HCT116 (cell line): ENCODE measurements around the gene MYH8. TPM values are rescaled to one million over a fixed set of nuclear protein-coding genes. Genes with fewer than 3 reads are reported as not detected.

Source experiments
- ATAC-seq: fragments of 200-7000 bp; cut with Tn5 transposase; 2 replicates; pipeline ENCODE4 v1.9.1; 2020; ENCODE audit warnings: mild to moderate bottlenecking, moderate library complexity
- BruUV-seq: library from RNA; stranded (reverse); fragments of 400-500 nt; replicated peaks from 2 replicates; lab custom pipeline; 2021; lab: Mats Ljungman, UMichigan
- CTCF ChIA-PET: fragments of 300-600 bp; sonication (Branson Sonifier 250); formaldehyde crosslinking; loops from one replicate; lab custom pipeline; 2021; ENCODE audit warnings: antibody characterized with exemption; lab: Charles Lee
- POLR2A ChIA-PET: fragments of 300-600, 350-600 bp; sonication (Branson Sonifier 250); formaldehyde crosslinking; loops from one replicate; lab custom pipeline; 2021; ENCODE audit warnings: antibody characterized with exemption; lab: Charles Lee
- RAD21 ChIA-PET, 2 experiments: fragments of 300-600 bp; sonication (Branson Sonifier 250); formaldehyde crosslinking; loops; one replicate each; lab custom pipeline; 2023; ENCODE audit warnings: low total read pairs in 2 of 2; ENCODE audit not compliant: uncharacterized antibody in 2 of 2, unreplicated experiment in 2 of 2, low non-redundant PET in 1 of 2; lab: Charles Lee
- DNase-seq: peaks from one replicate; pipeline ENCODE4 v3.0.0-alpha.2; 2010; ENCODE audit warnings: low read depth, low spot score
- H2AFZ ChIP-seq: fragments of 200-600 bp; shearing (Covaris generic), sonication (generic); 2 replicates; pipeline ENCODE4 v1.6.1; 2017; ENCODE audit warnings: low read depth, mixed run types, mixed read lengths, antibody characterized with exemption, low read length; ENCODE audit not compliant: poor library complexity, severe bottlenecking
- H3K27ac ChIP-seq: 2 replicates; pipeline ENCODE4 v1.5.1; 2012; ENCODE audit warnings: low read depth, low read length
- H3K27me3 ChIP-seq: fragments of 200-600 bp; sonication (generic); 2 replicates; pipeline ENCODE4 v1.6.1; 2016; ENCODE audit warnings: mixed run types, low read length, mixed read lengths; ENCODE audit not compliant: insufficient read depth
- H3K36me3 ChIP-seq, 2 experiments: fragments of 200-500 bp in 1 of 2; fragments of 200-600 bp in 1 of 2; sonication (Bioruptor generic) in 1 of 2; sonication (generic) in 1 of 2; 2 replicates each; pipeline versions ENCODE4 v1.5.1 to v1.6.1; 2014 to 2016; ENCODE audit warnings: low read length in 2 of 2, inconsistent platforms in 1 of 2, mixed read lengths in 1 of 2, mixed run types in 1 of 2; ENCODE audit not compliant: insufficient read depth in 2 of 2, control insufficient read depth in 1 of 2
- H3K4me1 ChIP-seq, 2 experiments: fragments of 200-600 bp in 1 of 2; sonication (generic) in 1 of 2; 2 replicates each; pipeline versions ENCODE4 v1.5.1 to v1.6.1; 2012 to 2017; ENCODE audit warnings: low read length in 2 of 2, inconsistent platforms in 1 of 2, mild to moderate bottlenecking in 1 of 2, mixed read lengths in 1 of 2, mixed run types in 1 of 2, moderate library complexity in 1 of 2; ENCODE audit not compliant: insufficient read depth in 2 of 2, control insufficient read depth in 1 of 2
- H3K4me2 ChIP-seq: fragments of 200-600 bp; sonication (generic); 2 replicates; pipeline ENCODE4 v1.6.1; 2017; ENCODE audit warnings: mixed run types, low read length, mixed read lengths
- H3K4me3 ChIP-seq, 2 experiments: fragments of 200-600 bp in 1 of 2; sonication (generic) in 1 of 2; replicated peaks in 1 of 2; 2 replicates each; pipeline ENCODE4 v1.5.1; 2011 to 2016; ENCODE audit warnings: low read length in 2 of 2, control low read depth in 1 of 2, low read depth in 1 of 2, mild to moderate bottlenecking in 1 of 2, mixed read lengths in 1 of 2, mixed run types in 1 of 2
- H3K79me2 ChIP-seq: fragments of 200-600 bp; sonication (generic); 2 replicates; pipeline ENCODE4 v1.6.1; 2017; ENCODE audit warnings: mild to moderate bottlenecking, mixed run types, low read length, moderate library complexity, mixed read lengths; ENCODE audit not compliant: insufficient read depth
- H3K9ac ChIP-seq: fragments of 200-600 bp; sonication (generic); 2 replicates; pipeline ENCODE4 v1.6.1; 2016; ENCODE audit warnings: low read length, mixed read lengths
- H3K9me2 ChIP-seq: fragments of 200-600 bp; sonication (generic), shearing (Covaris generic); 2 replicates; pipeline ENCODE4 v1.6.1; 2017; ENCODE audit warnings: mixed run types, mild to moderate bottlenecking, moderate library complexity; ENCODE audit not compliant: insufficient read depth
- H3K9me3 ChIP-seq, 2 experiments: fragments of 200-500 bp in 1 of 2; fragments of 200-600 bp in 1 of 2; sonication (Bioruptor generic) in 1 of 2; sonication (generic) in 1 of 2; 2 replicates each; pipeline ENCODE4 v1.6.1; 2014 to 2017; ENCODE audit warnings: low read length in 2 of 2, mixed read lengths in 2 of 2, inconsistent platforms in 1 of 2, low read depth in 1 of 2, mild to moderate bottlenecking in 1 of 2, mixed run types in 1 of 2, moderate library complexity in 1 of 2; ENCODE audit not compliant: control insufficient read depth in 1 of 2, insufficient read depth in 1 of 2
- H4K20me1 ChIP-seq: fragments of 200-600 bp; sonication (generic), shearing (Covaris generic); 2 replicates; pipeline ENCODE4 v1.6.1; 2017; ENCODE audit warnings: mixed run types, mild to moderate bottlenecking, moderate library complexity; ENCODE audit not compliant: insufficient read depth
- CTCF ChIP-seq, 3 experiments: fragments of 200-600 bp in 1 of 3; sonication (generic) in 1 of 3; IDR thresholded peaks in 2 of 3; conservative IDR thresholded peaks in 1 of 3; 2 replicates each; pipeline ENCODE4 v1.5.1; 2012 to 2017; ENCODE audit warnings: low read depth in 2 of 3, low read length in 2 of 3, antibody characterized with exemption in 1 of 3, borderline replicate concordance in 1 of 3, control low read depth in 1 of 3, mild to moderate bottlenecking in 1 of 3, mixed read lengths in 1 of 3, mixed run types in 1 of 3, moderate library complexity in 1 of 3; ENCODE audit not compliant: insufficient read depth in 1 of 3
- EZH2 ChIP-seq: fragments of 200-600 bp; sonication (generic); IDR thresholded peaks from 2 replicates; pipeline ENCODE4 v1.6.1; 2017; ENCODE audit warnings: antibody characterized with exemption, mixed run types
- FOSL1 ChIP-seq: IDR thresholded peaks from 2 replicates; pipeline ENCODE4 v1.6.1; 2012; ENCODE audit warnings: low read depth
- POLR2A ChIP-seq: IDR thresholded peaks from 2 replicates; pipeline ENCODE4 v1.7.0; 2011; ENCODE audit warnings: borderline replicate concordance; ENCODE audit not compliant: insufficient read depth, insufficient read length; ENCODE audit errors: extremely low read depth
- POLR2AphosphoS5 ChIP-seq: IDR thresholded peaks from 2 replicates; pipeline ENCODE4 v1.6.1; 2011; ENCODE audit warnings: mild to moderate bottlenecking, low read depth, low read length, moderate library complexity
- RAD21 ChIP-seq: IDR thresholded peaks from 2 replicates; pipeline ENCODE4 v1.6.1; 2012; ENCODE audit warnings: low read depth, mild to moderate bottlenecking
- SP1 ChIP-seq: IDR thresholded peaks from 2 replicates; pipeline ENCODE4 v1.6.1; 2012; ENCODE audit warnings: low read depth
- TCF7L2 ChIP-seq: IDR thresholded peaks from 2 replicates; pipeline ENCODE4 v1.7.0; 2011; ENCODE audit warnings: borderline replicate concordance, inconsistent platforms; ENCODE audit not compliant: insufficient read depth, insufficient read length; ENCODE audit errors: extremely low read depth
- ZBTB33 ChIP-seq: IDR thresholded peaks from 2 replicates; pipeline ENCODE4 v1.6.1; 2011; ENCODE audit warnings: mild to moderate bottlenecking, low read length, moderate library complexity; ENCODE audit not compliant: insufficient replicate concordance; ENCODE audit errors: extremely low read depth
- ZFX ChIP-seq: fragments of 450-650 bp; IDR thresholded peaks from 2 replicates; pipeline ENCODE4 v1.6.1; 2017
- ZNF274 ChIP-seq: fragments of 200-500 bp; sonication (Bioruptor generic); IDR thresholded peaks from 2 replicates; pipeline ENCODE4 v1.6.1; 2014; ENCODE audit warnings: mild to moderate bottlenecking, low read depth, low read length, inconsistent platforms
- intact Hi-C: fragments of 100-400 bp; cut with micrococcal nuclease; formaldehyde crosslinking; loops from 2 replicates; pipeline ENCODE4 v1.10.0; 2022
- total RNA-seq: library from RNA; stranded (reverse); gene quantifications from one replicate; pipeline ENCODE4 v1.2.1, GENCODE V29; 2021; ENCODE audit not compliant: unreplicated experiment

Gene MYH8
- total RNA-seq, 1 experiment from 2014 or later: not detected

GRCh38 chr17:10360578-10360977 lies 61.2 kb downstream of the MYH8 start:
- CTCF ChIA-PET: no interaction called here
- Histone ChIP-seq H3K79me2 (no peaks in the 10 kb centered on the region), H3K36me3 (no peaks in the 10 kb centered on the region), H3K9me2 (no peaks in the 10 kb centered on the region), H3K9me3 (no peaks in the 10 kb centered on the region), H3K4me1 (no peaks in the 10 kb centered on the region), H3K27ac (no peak overlapping the region), H3K4me3 (no peak overlapping the region), H4K20me1 (no peaks in the 10 kb centered on the region), H2AFZ (no peak overlapping the region), H3K9ac (no peak overlapping the region), H3K27me3 (no peaks in the 10 kb centered on the region), H3K4me2 (no peak overlapping the region)
- RAD21 ChIA-PET: no interaction called here
- no peak for TF ChIP-seq RAD21
- no peak for TF ChIP-seq POLR2A
- TF ChIP-seq FOSL1: no peak
- TF ChIP-seq TCF7L2: no peak
- no peak for TF ChIP-seq ZBTB33
- TF ChIP-seq EZH2: no peak
- no peak for TF ChIP-seq ZFX
- TF ChIP-seq POLR2AphosphoS5: no peak
- no peak for TF ChIP-seq SP1
- no peak for TF ChIP-seq ZNF274
- TF ChIP-seq CTCF (IDR thresholded peaks at IDR 0.05 in 2 of 3, conservative IDR thresholded peaks at IDR 0.05 in 1 of 3; ENCODE audit: borderline replicate concordance in 1 of 3, insufficient read depth in 1 of 3, low read depth in 2 of 3, low read length in 2 of 3): no peak
- intact Hi-C loops: no loop called here
- POLR2A ChIA-PET: no interaction called here
- no TSS peak for BruUV-seq
- ATAC-seq: no peak
- DNase-seq: no peak
